ENCODE results near the gene RAD51B.
"Not testable (repeated sequence)": the region's sequence is repeated elsewhere in the genome, so short reads cannot be mapped to it uniquely, and the experiment has no call there.

RAD51B gene

GRCh38 chr14:68042586-68043210 lies 223.1 kb downstream of the RAD51B start:
- H3K4me2 ChIP-seq (ENCODE audit: low read depth, low read length) = no peak overlapping the region
- H3K4me1 ChIP-seq (ENCODE audit: low read length) = no peaks in the 10 kb centered on the region
- no peak for DNase-seq

DNA sequence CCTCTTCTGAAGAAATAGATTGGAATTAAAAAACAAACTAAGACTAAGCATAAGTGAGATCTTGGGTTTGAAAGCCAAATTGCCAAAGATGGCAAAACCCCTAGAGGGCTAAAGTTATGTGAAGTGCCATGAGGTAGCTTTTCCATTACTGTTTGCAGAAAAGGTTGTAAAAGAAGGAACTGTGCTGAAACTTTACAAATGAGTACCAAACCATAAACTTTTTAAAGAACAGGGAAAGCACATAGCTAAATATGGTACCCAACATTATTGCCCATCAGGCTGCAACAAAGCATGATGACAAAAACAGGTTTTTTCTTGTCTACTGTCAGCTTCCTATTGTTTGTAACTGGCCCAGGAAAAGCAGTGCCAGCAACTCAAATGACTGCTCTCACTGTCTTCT lies 224.2 kb downstream of the RAD51B start:
- no peak overlapping the region for H3K27ac ChIP-seq (ENCODE audit: low read length)

More at GRCh38 chr14:68042586-68043210, 223.1 kb downstream of the RAD51B start:
- H3K9me3 ChIP-seq (replicated peaks; ENCODE audit: insufficient read depth, low read length) = no peaks in the 10 kb centered on the region
- no peak overlapping the region for H3K27ac ChIP-seq (ENCODE audit: low read length)
- no peaks in the 10 kb centered on the region for H3K27me3 ChIP-seq (replicated peaks; ENCODE audit: insufficient read depth, low read length)
- H3F3A ChIP-seq (ENCODE audit: insufficient read depth, low read length) = no peaks in the 10 kb centered on the region
- no peaks in the 10 kb centered on the region for H3K9me2 ChIP-seq (replicated peaks; ENCODE audit: insufficient read depth, low read length)
- no peak overlapping the region for H3K9ac ChIP-seq (ENCODE audit: low read length)
- no peaks in the 10 kb centered on the region for H3K79me2 ChIP-seq (ENCODE audit: low read length)
- no peak overlapping the region for H3K4me3 ChIP-seq (ENCODE audit: low read length)
- no peak overlapping the region for H2AFZ ChIP-seq (ENCODE audit: low read length)
- no peaks in the 10 kb centered on the region for H3K36me3 ChIP-seq (replicated peaks; ENCODE audit: insufficient read depth, low read length)
- TF ChIP-seq EZH2 (optimal IDR thresholded peaks at IDR 0.05; ENCODE audit: low read depth, low read length) = no peak
- TF ChIP-seq, protein P1, sequence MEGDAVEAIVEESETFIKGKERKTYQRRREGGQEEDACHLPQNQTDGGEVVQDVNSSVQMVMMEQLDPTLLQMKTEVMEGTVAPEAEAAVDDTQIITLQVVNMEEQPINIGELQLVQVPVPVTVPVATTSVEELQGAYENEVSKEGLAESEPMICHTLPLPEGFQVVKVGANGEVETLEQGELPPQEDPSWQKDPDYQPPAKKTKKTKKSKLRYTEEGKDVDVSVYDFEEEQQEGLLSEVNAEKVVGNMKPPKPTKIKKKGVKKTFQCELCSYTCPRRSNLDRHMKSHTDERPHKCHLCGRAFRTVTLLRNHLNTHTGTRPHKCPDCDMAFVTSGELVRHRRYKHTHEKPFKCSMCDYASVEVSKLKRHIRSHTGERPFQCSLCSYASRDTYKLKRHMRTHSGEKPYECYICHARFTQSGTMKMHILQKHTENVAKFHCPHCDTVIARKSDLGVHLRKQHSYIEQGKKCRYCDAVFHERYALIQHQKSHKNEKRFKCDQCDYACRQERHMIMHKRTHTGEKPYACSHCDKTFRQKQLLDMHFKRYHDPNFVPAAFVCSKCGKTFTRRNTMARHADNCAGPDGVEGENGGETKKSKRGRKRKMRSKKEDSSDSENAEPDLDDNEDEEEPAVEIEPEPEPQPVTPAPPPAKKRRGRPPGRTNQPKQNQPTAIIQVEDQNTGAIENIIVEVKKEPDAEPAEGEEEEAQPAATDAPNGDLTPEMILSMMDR (IDR thresholded peaks at IDR 0.05; ENCODE audit: low read length) = no peak
- no peak for TF ChIP-seq EZH2phosphoT487 (IDR thresholded peaks at IDR 0.05; ENCODE audit: low read length)
- H4K20me1 ChIP-seq (ENCODE audit: insufficient read depth, low read length) = no peaks in the 10 kb centered on the region

GRCh38 chr14:68047906-68048305 lies 228.3 kb downstream of the RAD51B start:
- no peak overlapping the region for H3K4me2 ChIP-seq (ENCODE audit: low read depth, low read length)
- no peaks in the 10 kb centered on the region for H3K36me3 ChIP-seq (replicated peaks; ENCODE audit: insufficient read depth, low read length)
- H3K27ac ChIP-seq (ENCODE audit: low read length) = no peak overlapping the region

More for the DNA sequence above, 224.2 kb downstream of the RAD51B start:
- Histone ChIP-seq H2AFZ (ENCODE audit: low read length) (no peak overlapping the region), H3K4me3 (ENCODE audit: low read length) (no peak overlapping the region), H4K20me1 (ENCODE audit: insufficient read depth, low read length) (no peaks in the 10 kb centered on the region), H3K4me1 (ENCODE audit: low read length) (no peaks in the 10 kb centered on the region), H3K9ac (ENCODE audit: low read length) (no peak overlapping the region), H3K9me2 (replicated peaks; ENCODE audit: insufficient read depth, low read length) (no peaks in the 10 kb centered on the region), H3F3A (ENCODE audit: insufficient read depth, low read length) (no peaks in the 10 kb centered on the region), H3K9me3 (replicated peaks; ENCODE audit: insufficient read depth, low read length) (no peaks in the 10 kb centered on the region), H3K36me3 (replicated peaks; ENCODE audit: insufficient read depth, low read length) (no peaks in the 10 kb centered on the region), H3K79me2 (ENCODE audit: low read length) (no peaks in the 10 kb centered on the region), H3K27me3 (replicated peaks; ENCODE audit: insufficient read depth, low read length) (no peaks in the 10 kb centered on the region), H3K4me2 (ENCODE audit: low read depth, low read length) (no peak overlapping the region)
- DNase-seq = no peak
- no peak for TF ChIP-seq EZH2phosphoT487 (IDR thresholded peaks at IDR 0.05; ENCODE audit: low read length)
- TF ChIP-seq EZH2 (optimal IDR thresholded peaks at IDR 0.05; ENCODE audit: low read depth, low read length) = no peak
- TF ChIP-seq, protein P1 (IDR thresholded peaks at IDR 0.05; ENCODE audit: low read length) = no peak

GRCh38 chr14:68048815-68049214 lies 229.2 kb downstream of the RAD51B start:
- H3K27ac ChIP-seq (ENCODE audit: low read length); H3F3A ChIP-seq (ENCODE audit: insufficient read depth, low read length); H3K4me3 ChIP-seq (ENCODE audit: low read length); DNase-seq; H3K36me3 ChIP-seq (replicated peaks; ENCODE audit: insufficient read depth, low read length); H3K79me2 ChIP-seq (ENCODE audit: low read length); H3K4me1 ChIP-seq (ENCODE audit: low read length); H4K20me1 ChIP-seq (ENCODE audit: insufficient read depth, low read length); H3K9me3 ChIP-seq (replicated peaks; ENCODE audit: insufficient read depth, low read length); H3K27me3 ChIP-seq (replicated peaks; ENCODE audit: insufficient read depth, low read length); H3K4me2 ChIP-seq (ENCODE audit: low read depth, low read length); H3K9ac ChIP-seq (ENCODE audit: low read length); H3K9me2 ChIP-seq (replicated peaks; ENCODE audit: insufficient read depth, low read length); H2AFZ ChIP-seq (ENCODE audit: low read length): not testable (repeated sequence)

More at GRCh38 chr14:68047906-68048305, 228.3 kb downstream of the RAD51B start:
- no peak overlapping the region for H2AFZ ChIP-seq (ENCODE audit: low read length)
- H4K20me1 ChIP-seq (ENCODE audit: insufficient read depth, low read length) = no peaks in the 10 kb centered on the region
- H3K9me3 ChIP-seq (replicated peaks; ENCODE audit: insufficient read depth, low read length) = no peaks in the 10 kb centered on the region
- H3K79me2 ChIP-seq (ENCODE audit: low read length) = no peaks in the 10 kb centered on the region
- no peak for DNase-seq
- TF ChIP-seq, protein P1 (IDR thresholded peaks at IDR 0.05; ENCODE audit: low read length) = no peak
- TF ChIP-seq EZH2phosphoT487 (IDR thresholded peaks at IDR 0.05; ENCODE audit: low read length) (no peak), EZH2 (optimal IDR thresholded peaks at IDR 0.05; ENCODE audit: low read depth, low read length) (no peak)
- H3K27me3 ChIP-seq (replicated peaks; ENCODE audit: insufficient read depth, low read length) = no peaks in the 10 kb centered on the region
- no peak overlapping the region for H3K9ac ChIP-seq (ENCODE audit: low read length)
- no peak overlapping the region for H3K4me3 ChIP-seq (ENCODE audit: low read length)
- no peaks in the 10 kb centered on the region for H3K4me1 ChIP-seq (ENCODE audit: low read length)
- H3F3A ChIP-seq (ENCODE audit: insufficient read depth, low read length) = no peaks in the 10 kb centered on the region
- H3K9me2 ChIP-seq (replicated peaks; ENCODE audit: insufficient read depth, low read length) = no peaks in the 10 kb centered on the region
